Adrenal gland (tissue), 12 donors: ENCODE measurements around the gene NRXN3. TPM values are rescaled to one million over a fixed set of nuclear protein-coding genes. Genes with fewer than 3 reads are reported as not detected.

Experiments used
- DNase-seq, 7 donors: peaks; one replicate each; pipeline ENCODE4 v3.0.0-alpha.2; 2019 to 2020
- H3K27ac ChIP-seq, 5 donors: fragments of 200-600 bp; sonication (generic) in 4 of 5; 1 replicate in 3 of 5; 2 replicates in 2 of 5; pipeline versions ENCODE4 v1.5.1 to v1.8.0; 2016 to 2020; ENCODE audit warnings: mild to moderate bottlenecking in 1 of 5
- H3K27me3 ChIP-seq: fragments of 200-600 bp; 2 replicates; pipeline ENCODE4 v1.8.0; 2021
- H3K36me3 ChIP-seq, 2 donors: fragments of 200-600 bp; replicated peaks in 1 of 2; 1 replicate in 1 of 2; 2 replicates in 1 of 2; pipeline versions ENCODE4 v1.5.1 to v1.8.0; 2018 to 2022
- H3K4me1 ChIP-seq, 2 donors: fragments of 200-600 bp; replicated peaks in 1 of 2; 1 replicate in 1 of 2; 2 replicates in 1 of 2; pipeline versions ENCODE4 v1.5.1 to v1.8.0; 2018 to 2021
- H3K4me3 ChIP-seq, 4 donors: fragments of 200-600 bp; sonication (generic) in 3 of 4; one replicate each; pipeline ENCODE4 v1.5.1; 2016 to 2018
- H3K9me3 ChIP-seq, 3 donors: fragments of 200-600 bp; sonication (generic) in 1 of 3; replicated peaks in 1 of 3; 1 replicate in 2 of 3; 2 replicates in 1 of 3; pipeline versions ENCODE4 v1.5.1 to v1.8.0; 2016 to 2021
- CTCF ChIP-seq, 6 experiments: fragments of 450-650 bp in 4 of 6; fragments of 200-600 bp in 2 of 6; sonication (generic) in 1 of 6; IDR thresholded peaks; 1 replicate in 5 of 6; 2 replicates in 1 of 6; pipeline versions ENCODE4 v1.5.1 to v1.8.0; 2016 to 2021; ENCODE audit warnings: antibody characterized with exemption in 6 of 6, mild to moderate bottlenecking in 2 of 6, moderate library complexity in 1 of 6
- POLR2A ChIP-seq, 2 donors: fragments of 450-650 bp; IDR thresholded peaks; one replicate each; pipeline ENCODE4 v1.6.1; 2017; ENCODE audit warnings: antibody characterized with exemption in 2 of 2, mild to moderate bottlenecking in 2 of 2, moderate library complexity in 1 of 2
- WGBS, 4 donors: extraction: QIAGEN DNeasy Blood & Tissue Kit in 2 of 4; methylation state at CpG; one replicate each; pipeline versions ENCODE4 v1.1.5 to v1.1.7; 2013 to 2017; 5-methylcytosine and 5-hydroxymethylcytosine counted together
- intact Hi-C, 2 donors: fragments of 100-400 bp; cut with DNase I; formaldehyde crosslinking; loops; one replicate each; pipeline versions ENCODE4 v1.14.1 to v1.15.0; 2022 to 2023
- polyA plus RNA-seq, 3 donors: library from polyadenylated mRNA; stranded (reverse); fragments of 200-250 nt in 2 of 3; fragments of 350-450 nt in 1 of 3; fragmentation: Illumina TruSeq in 1 of 3; extraction: RNeasy Lipid Tissue Mini Kit (QIAGEN cat#74804) in 1 of 3; gene quantifications; one replicate each; pipeline ENCODE4 v1.2.3, GENCODE V29; 2013 to 2014
- total RNA-seq, 9 donors: library from RNA; depleted of rRNA in 4 of 9; stranded (reverse); fragments of >200 nt in 4 of 9; fragments of 120-200 nt in 1 of 9; fragmentation: NEBNext Ultra II Directional in 1 of 9; extraction: Animal tissue kit (Norgen Biotek cat#: 25700) in 1 of 9; gene quantifications; one replicate each; pipeline versions ENCODE4 v1.1.0 to v1.2.4, GENCODE V29; 2013 to 2023
- donor health status: healthy with polysubstance abuse.
- donor health status: Bipolar disorder and iron deficiency.
- donor health status: DM: yes; HTN: yes; CAD: no.
- donor health status: DM: no; HTN: no; CAD: no.
- donor health status: DM: no; HTN: no; CAD: no.
- donor health status: DM: yes; HTN: yes; CAD: no.

Gene NRXN3
- total and polyA plus RNA-seq, 12 donors, result 0.09 to 8.5 (median 1.6) TPM

DNA sequence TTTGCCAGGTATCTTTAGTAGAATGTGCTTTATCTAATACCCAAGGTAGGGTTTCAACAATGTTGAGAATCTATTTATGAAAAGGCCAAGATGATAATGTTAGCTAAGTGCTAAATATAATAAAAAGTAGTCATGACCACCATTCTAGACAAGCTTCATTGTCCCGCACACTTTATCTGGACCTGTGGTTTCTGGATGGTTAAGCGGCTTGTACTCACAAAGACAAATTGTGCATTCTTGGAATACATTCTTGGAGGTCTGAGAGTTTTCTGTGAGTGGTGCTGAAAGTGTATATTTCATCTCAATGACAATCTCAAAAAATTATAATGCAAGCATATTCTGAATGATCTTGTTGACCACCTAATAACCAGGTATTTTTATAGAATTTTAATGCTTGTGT, 1394.2 kb downstream of the NRXN3 start:
- WGBS, 4 donors, result 88 to 96% (median 91%) methylated on average over 2 of the region's 2 CpGs
- Histone ChIP-seq H3K9me3 (no peaks in the 10 kb centered on the region), H3K27ac (no peak overlapping the region), H3K4me3 (no peak overlapping the region), H3K27me3 (no peaks in the 10 kb centered on the region), H3K4me1 (no peaks in the 10 kb centered on the region), H3K36me3 (no peaks in the 10 kb centered on the region)
- intact Hi-C loops, result no loop called here
- DNase-seq, result no peak
- TF ChIP-seq POLR2A (IDR thresholded peaks at IDR 0.05), result no peak
- TF ChIP-seq CTCF (IDR thresholded peaks at IDR 0.05), result no peak

DNA sequence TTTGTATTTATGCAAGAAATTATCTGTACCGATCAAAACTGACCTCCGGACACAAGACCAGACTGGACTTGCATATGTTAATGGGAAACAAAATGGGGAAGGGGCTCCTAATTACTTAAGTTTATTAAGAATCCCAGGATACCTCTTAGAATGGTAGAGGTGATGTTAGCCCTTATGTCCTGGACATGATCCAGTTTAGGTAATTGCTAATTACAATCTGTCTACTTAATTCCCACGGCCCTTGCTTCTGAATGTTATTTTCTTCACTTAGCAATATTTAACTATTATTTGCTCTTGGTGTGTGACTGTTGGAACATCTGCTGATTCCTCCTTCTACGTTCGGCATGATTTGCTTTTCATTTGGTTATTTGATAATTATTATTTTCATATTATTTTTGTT, 1397.1 kb downstream of the NRXN3 start:
- Histone ChIP-seq H3K36me3 (no peaks in the 10 kb centered on the region), H3K4me1 (no peaks in the 10 kb centered on the region), H3K9me3 (no peaks in the 10 kb centered on the region), H3K4me3 (no peak overlapping the region), H3K27ac (no peak overlapping the region), H3K27me3 (no peaks in the 10 kb centered on the region)
- intact Hi-C loops, result no loop called here
- no peak for TF ChIP-seq POLR2A (IDR thresholded peaks at IDR 0.05)
- TF ChIP-seq CTCF (IDR thresholded peaks at IDR 0.05), result no peak
- WGBS, 4 donors, result 87 to 95% (median 91%) methylated on average over 5 of the region's 5 CpGs
- no peak for DNase-seq

- Histone ChIP-seq H3K36me3 (no peaks in the 10 kb centered on the region), H3K4me1 (no peaks in the 10 kb centered on the region), H3K27me3 (no peaks in the 10 kb centered on the region), H3K4me3 (no peak overlapping the region), H3K9me3 (no peaks in the 10 kb centered on the region), H3K27ac (no peak overlapping the region)
- intact Hi-C loops, result no loop called here
- no peak for DNase-seq
- 76 to 93% (median 82%) methylated on average over 1 of the region's 1 CpG for WGBS, 4 donors
- TF ChIP-seq CTCF (IDR thresholded peaks at IDR 0.05) (no peak), POLR2A (IDR thresholded peaks at IDR 0.05) (no peak)
These were observed 1398.4 kb downstream of the NRXN3 start for GRCh38 chr14:79568594-79568993.

DNA sequence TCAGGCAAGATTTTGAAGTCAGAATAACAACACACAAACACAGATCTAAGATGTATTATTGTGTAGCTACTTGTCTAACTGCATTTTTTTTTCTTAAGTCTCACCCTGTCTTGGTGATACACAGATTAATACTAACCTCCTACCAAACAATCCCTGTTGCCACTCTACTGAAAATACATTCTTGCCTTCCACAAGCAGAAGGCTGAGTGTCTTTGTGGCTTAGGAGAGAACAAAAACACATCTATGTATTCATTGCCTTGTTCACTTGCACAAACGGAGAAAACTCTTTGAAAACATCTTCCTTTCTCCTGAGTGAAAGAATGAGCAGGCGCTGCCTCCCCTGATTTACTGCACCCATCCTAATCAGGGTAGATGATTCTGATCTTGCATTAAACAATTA, 1398.9 kb downstream of the NRXN3 start:
- intact Hi-C loops, result no loop called here
- Histone ChIP-seq H3K4me1 (no peaks in the 10 kb centered on the region), H3K9me3 (no peaks in the 10 kb centered on the region), H3K27me3 (no peaks in the 10 kb centered on the region), H3K36me3 (no peaks in the 10 kb centered on the region), H3K4me3 (no peak overlapping the region), H3K27ac (no peak overlapping the region)
- WGBS, 4 donors, result 70 to 82% (median 80%) methylated on average over 2 of the region's 2 CpGs
- no peak for DNase-seq
- TF ChIP-seq CTCF (IDR thresholded peaks at IDR 0.05), result no peak
- TF ChIP-seq POLR2A (IDR thresholded peaks at IDR 0.05), result no peak
